HK-2 (cell line): ENCODE results near the gene PIGR.

Experiments used
- DNase-seq: peaks from one replicate; pipeline ENCODE4 v3.0.0-alpha.2; 2018; ENCODE audit not compliant: unreplicated experiment

The PIGR gene

DNA sequence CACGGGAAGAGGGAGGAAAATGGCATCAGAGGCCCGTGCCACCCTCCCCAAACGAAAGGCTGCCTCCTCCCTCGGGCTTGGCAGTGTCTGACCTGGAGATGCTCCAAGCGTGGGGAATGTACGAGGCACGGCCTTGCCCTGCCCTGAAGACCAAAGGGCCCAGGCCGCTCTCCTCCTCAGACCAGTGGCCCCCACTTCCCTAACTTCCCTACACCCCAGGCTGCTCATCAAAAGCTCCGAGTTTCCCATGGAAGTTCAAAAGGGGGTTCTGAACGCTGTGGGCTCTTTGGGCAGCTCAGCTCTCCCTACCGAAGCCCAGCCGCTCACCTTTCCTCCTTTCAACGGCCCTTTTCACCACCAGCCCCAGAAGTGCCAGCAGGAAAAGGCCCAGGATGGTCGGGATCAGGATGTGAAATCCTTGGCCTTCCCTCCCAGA is 36.4 kb downstream of the PIGR start:
- no peak for DNase-seq

DNA sequence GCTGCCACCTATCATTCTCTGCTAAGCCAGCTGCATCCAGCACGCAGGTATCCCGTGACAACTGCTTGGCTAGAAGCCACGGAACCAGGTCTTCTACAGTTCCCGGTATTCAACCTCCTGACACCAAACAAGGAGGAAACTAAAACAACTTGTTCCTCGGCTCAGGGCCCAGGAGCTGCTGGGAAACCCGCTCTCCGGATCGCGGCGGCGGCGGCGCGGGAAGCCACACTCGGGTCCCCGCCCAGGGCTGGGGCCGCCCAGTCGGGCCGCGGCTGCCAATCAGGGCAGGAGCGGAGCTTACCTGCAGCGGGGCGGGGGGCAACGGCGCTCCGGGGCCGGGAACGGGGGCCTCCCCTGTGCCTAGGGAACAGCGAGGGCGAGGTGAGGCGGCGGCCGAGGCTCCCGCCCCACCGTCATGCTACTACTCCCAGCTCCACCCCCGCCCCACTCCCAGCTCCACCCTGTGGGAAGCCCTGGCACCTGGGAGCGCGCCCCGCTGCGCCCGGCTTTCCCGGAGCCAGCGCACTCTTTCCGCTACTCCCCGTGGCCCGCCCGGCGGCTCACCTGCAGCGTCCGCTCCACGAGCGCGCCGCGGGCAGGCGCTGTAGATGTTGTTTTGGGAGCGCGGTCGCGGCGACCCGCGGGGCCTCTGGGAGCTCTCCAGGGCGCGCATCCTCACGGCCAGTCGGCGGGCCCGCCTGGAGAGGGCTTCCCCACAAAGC is 36.9 kb downstream of the PIGR start:
- DNase-seq = peak; percentile 65

DNA sequence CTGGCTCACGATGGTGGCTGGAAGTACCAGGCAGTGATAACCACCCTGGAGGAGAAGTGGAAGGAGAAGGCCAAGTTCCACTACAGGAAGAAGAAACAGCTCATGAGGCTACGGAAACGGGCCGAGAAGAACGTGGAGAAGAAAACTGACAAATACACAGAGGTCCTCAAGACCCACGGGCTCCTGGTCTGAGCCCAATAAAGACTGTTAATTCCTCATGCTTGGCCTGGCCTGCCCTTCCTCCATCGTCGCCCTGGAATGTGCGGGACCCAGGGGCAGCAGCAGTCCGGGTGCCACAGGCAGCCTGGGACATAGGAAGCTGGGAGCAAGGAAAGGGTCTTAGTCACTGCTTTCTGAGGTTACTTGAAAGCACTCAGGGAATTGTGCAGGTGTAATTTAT is 38.2 kb downstream of the PIGR start:
- DNase-seq = peak; percentile 28

DNA sequence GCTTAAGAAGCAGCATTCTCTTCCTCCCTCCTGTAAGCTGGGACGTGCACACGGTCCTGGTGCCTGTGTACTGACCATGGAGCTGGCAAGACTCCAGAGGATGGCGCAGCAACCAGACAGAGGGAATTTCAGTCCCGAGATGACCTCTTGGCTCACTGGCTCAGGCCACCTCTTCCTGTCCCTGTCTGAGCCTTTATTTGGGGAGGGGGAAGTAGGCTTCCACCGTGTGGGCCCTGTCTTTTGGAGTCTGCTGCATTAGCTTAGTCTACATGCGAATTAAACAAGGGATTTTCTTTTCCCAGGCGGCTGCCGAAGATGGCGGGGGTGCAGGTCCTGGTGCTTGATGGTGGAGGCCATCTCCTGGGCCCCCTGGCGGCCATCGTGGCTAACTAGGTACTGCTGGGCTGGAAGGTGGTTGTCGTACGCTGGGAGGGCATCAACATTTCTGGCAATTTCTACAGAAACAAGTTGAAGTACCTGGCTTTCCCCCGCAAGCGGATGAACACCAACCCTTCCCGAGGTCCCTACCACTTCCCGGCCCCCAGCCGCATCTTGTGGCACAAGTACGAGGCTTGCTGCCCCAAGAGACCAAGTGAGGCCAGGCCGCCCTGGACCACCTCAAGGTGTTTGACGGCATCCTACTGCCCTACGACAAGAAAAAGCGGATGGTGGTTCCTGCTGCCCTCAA is 38.8 kb downstream of the PIGR start:
- DNase-seq = no peak

DNA sequence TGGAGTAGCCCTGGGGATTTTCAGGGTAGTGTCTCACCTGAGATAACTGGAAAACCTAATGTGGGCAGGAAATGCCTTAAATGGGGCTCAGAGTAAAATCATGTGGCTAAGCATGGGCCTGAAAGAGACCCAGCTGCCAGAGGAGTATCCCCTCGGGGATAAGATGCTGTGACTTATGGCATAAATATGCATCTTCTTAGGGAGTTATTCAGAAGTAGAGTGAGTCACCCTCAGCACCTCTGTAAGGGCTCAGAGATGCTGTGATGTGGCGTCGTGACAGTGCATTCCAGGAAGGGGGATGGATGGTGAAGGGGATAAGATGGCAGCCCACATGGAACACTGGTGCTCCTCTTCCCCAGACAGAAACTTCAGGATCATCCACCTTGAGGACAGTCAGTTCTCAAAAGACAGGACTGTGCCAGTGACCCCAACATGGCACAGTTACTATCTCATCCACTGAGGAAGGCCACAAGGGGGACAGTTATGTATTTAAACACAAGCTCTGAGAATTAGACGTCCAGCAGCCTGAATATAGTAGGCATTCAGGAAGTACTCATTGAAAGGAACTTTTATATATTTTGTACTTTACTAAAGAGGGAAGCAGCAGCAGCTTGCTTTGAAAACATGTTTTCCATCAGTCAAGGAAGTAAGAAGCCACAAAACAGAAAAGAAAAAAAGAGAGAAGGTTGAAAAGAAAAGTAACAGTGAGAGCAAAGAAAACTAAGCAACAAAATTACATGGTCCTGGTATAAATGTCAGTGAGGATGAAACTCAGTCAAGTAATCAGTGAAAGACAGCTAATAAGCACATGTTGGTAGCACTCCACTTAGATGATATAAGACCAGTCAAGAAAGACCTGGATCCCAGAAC is 40.7 kb downstream of the PIGR start:
- DNase-seq = peak; percentile 75

DNA sequence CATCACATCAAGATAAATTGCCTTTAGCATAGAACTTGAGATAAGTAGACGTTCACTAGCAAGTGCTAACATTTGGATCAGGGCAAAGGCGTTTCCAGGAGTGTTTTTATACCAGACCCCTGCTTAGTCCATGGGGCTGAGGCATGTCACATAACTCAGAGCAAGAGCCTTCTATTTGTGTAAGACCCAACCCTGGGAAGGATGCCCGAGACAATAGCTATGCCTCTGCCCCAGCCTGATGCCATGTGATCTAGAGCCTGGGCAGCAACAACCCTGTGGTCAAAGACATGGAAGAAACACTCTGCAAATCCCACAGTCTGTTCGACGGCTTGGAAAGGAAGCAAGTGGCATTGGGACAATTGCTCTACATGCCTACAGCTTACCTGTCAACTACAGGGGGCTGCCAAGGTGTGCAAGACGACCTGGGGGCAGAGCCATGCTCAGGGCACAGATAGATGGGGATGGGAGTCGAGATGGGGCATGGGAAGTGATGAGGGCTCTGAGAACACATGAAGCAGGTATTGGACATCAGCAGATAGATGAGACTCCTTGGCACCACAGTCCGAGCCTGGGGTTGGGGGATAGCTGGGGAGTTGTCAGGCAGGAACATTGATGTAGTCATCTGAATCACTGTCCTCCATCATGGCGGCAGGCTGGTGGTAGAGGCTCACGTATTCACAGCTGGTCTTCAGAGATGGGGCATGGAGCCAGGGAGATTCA is 41.7 kb downstream of the PIGR start:
- DNase-seq = no peak

DNA sequence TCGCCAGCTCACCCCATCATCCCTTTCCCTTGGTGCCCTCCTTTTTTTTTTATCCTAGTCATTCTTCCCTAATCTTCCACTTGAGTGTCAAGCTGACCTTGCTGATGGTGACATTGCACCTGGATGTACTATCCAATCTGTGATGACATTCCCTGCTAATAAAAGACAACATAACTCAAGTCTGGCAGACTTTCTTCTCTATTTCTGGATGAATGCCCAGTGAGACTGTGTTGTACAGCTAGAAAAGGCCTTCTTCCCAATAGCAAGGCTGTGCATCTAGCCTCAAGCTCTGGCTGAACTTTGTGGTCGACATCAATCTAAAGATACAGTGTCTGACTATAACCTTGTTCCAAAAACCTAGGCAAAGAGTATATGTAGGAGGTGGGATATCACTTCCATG is 42.6 kb downstream of the PIGR start:
- DNase-seq = no peak

DNA sequence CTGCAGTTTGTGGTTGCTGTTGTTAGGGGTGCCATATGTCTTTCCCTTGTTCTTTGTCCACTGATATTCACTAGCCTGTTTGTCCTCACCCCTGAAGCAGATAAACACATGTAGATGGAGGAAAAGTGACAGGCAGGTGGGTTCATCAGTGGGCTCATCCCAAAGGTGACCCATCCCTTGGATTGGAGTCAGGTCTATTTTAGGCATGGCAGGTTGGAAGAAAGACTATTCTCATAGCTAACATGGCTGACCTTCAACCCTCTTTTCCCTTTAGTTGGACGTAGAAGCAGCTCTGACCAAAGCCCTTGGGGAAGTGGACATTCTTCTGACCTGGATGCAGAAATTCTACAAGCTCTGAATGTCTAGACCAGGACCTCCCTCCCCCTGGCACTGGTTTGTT is 43.6 kb downstream of the PIGR start:
- DNase-seq = no peak

DNA sequence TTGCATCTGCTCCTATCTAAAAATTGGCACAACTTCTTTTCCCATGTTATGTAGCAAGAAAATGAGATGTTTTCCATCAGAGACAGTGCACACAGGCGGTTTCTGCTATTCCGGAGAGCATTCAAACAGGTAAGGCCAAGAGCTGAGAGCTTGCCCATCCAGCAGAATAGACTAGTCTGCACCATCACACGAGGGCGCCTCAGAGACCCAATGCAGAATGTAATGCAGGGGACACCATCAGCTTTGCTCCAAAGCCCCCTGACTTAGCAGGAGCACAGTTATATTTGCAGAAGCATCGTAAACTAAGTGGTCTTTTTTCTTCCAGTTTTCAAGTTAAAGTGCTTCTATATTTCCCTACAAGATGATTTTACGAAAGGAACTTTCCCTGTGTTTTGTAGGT is 44.3 kb downstream of the PIGR start:
- DNase-seq = no peak

DNA sequence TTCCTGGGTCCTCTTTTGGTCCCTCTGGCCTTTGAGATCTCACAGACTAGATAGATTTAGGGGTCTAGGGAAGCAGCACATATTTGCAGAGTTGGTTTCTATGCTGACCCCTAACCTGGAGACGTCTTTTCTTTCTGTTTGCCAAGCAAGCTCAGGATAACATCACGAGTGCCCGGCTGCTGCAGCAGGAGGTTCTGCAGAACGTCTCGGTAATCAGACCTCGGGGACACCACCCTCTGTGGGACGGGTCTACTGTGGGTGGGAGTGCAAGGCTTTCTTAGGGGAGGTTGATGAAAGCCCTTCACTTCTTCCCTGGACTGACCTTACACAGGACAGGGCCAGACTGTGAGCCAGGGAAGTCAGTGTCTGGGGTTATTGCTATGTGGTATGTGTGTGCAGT is 46.1 kb downstream of the PIGR start:
- DNase-seq = no peak

DNA sequence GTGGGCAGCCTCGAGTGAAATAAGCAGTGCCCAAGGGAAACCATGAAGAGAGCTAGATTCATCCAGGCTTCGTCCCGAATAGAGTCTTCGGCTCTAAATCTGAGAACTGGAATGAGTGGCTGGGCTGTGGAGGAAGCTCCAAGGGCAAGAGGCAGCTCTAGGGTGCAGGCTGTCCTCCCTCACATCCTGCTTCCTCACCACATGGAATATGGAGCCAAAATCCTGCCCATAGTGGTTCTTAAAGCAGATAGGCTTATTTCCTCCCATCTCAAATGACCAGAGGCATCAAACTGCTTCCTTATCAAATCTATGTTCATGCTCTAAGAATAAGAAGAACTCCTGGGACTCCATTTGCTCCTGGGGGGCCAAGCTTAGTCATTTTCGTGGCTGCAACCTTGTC is 46.5 kb downstream of the PIGR start:
- DNase-seq = no peak

DNA sequence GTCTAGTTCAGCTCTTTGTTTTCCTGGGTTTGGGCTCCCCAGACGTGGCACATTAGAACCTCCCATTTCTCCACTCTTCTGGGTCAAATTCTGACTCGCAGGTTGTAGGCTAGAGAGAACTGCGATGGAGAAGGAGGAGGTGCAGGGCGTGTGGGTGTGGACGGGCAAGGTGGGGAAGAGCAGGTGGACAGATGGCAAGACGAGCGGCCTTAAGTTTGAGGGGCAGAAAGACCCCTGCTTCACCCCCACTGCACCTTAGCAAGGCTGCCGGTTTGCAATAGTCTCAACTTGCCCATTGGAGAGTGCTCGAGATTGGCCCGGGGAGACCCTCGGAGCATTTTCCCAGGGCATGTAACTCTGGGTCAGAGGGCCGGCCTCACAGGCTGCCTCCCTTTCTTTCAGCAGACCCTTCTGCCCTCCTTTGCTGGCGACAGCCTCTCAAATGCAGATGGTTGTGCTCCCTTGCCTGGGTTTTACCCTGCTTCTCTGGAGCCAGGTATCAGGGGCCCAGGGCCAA is 47.3 kb downstream of the PIGR start:
- DNase-seq = no peak

DNA sequence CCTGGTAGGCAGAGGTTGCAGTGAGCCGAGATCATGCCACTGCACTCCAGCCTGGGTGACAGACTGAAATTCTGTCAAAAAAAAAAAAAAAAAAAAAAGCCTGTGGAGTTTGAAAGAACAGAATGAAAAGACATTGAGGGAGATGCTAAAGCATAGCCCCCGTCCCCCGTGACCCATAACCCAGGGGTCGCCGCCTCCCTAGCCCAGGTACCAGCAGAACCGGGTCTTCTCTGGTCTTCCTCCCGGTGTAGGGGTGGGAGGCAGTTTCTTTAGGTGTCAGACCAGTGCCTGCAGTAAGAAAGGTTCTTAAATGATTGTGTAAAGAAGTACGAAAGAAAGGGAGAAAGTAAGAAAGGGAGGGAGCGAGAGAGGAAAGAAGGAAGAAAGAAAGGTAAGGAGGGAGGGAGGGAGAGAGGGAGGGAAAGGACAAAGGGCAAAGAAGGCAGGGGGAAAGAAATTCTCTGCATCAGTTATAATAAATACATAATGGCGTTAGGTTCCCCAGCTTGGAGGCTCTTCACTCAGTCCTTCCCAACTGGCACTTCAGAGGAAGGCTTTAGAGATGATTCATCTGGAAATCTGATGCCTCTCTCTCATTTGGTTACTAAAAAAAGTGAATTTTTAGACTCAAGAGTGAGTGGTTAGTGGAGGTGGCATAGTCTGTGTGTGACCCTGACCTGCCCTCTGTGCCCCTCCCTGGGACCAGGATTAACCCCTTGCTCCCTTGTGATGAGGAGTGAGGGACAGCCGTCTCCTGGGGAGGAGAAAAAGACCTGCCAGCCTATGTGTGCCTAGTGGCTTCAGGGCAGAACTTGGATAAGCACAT is 48.0 kb downstream of the PIGR start:
- peak; percentile 25 for DNase-seq

DNA sequence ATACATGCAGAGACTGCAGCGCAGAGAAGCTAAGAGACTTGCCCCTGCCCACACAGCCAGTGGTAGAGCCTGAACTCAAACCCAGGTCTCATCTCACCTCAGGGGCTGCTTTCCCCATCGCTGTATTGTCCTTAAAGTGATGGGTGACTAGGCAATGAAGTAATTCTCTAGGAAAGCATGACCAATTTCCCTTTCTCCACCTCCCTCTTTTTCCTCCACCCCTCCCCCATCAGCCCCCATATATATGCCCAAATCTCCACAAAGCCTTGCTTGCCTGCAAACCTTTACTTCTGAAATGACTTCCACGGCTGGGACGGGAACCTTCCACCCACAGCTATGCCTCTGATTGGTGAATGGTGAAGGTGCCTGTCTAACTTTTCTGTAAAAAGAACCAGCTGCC is 49.1 kb downstream of the PIGR start, which contains the start of gene IL24:
Gene IL24, plus strand, starts transcription at position 269 of the 400 bp plus-strand sequence. CDS start 390 bp downstream, outside the sequence.
- no peak for DNase-seq

DNA sequence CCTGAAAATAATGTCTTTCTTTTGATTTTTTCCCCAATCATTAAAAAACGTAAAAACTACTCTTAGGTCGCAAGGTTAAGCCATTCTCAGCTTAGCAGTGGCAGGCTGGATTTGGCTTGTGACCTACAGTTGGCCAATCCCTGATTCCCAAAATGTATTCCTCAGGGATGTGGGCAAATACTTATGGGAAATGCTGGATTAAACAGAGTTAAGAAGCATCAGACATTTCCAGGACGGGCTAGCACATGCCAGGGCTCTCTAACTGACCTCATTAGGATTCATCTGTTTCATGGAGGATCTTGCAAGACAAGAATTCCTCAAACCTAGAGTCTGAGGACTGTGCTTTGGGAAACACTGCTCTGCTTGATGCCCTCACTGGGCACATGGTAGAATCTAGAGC is 50.0 kb downstream of the PIGR start:
- DNase-seq = no peak

DNA sequence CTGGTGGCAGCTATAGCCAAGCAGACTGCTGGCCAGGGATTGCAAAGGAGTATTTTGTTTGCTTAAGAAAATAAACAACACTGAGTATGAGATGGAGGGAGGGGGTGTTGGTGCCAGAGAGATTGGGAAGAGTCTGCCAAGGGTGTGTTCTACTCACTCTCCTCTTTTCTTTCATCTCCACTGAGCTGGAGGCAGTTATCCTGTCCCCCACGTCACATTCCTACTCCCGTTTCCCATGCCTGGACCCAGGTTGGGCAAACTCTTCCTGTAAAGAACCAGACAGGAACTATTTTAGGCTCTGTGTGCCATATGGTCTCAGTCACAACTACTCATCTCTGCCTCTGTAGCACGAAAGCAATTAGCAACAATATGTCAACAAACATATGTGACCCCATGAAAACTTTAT is 50.4 kb downstream of the PIGR start:
- no peak for DNase-seq

DNA sequence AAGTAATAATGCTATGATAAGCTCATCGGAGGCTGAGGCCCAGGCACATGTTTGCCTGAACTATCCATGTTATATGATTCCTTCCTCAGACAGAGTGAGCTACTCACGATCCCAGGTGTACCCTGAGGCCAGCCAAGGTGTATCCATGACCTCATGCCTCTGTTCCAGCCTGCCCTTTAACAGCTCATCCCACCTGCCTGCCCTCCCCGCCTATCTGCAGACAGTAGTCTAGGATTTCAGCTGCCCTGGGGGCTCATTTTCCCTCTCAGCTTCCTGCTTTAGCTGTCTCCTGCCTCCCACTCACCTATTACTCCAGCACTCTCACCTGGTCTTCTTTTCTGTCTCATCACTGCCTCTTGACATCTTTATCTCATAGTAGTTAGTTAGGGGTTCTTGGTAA is 50.9 kb downstream of the PIGR start:
- no peak for DNase-seq

DNA sequence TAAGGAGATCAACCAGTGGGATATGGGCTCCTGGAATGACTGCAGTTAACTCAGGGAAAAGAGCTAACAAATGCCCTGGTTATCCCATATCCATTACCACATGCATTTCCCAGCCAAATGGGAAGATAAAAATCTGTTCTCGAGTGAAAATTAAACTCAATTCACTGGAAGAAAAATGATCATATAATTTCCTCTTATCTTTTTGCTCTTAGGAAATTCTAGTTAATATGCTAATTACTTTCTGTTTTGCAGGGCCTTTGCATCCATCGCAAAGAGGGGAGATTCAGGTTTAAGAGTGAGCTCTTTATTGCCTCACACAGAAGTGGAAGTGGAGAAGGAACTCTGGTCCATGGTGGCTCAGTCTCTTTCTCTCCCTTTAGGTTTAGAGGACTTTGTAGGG is 52.9 kb downstream of the PIGR start:
- DNase-seq = no peak

DNA sequence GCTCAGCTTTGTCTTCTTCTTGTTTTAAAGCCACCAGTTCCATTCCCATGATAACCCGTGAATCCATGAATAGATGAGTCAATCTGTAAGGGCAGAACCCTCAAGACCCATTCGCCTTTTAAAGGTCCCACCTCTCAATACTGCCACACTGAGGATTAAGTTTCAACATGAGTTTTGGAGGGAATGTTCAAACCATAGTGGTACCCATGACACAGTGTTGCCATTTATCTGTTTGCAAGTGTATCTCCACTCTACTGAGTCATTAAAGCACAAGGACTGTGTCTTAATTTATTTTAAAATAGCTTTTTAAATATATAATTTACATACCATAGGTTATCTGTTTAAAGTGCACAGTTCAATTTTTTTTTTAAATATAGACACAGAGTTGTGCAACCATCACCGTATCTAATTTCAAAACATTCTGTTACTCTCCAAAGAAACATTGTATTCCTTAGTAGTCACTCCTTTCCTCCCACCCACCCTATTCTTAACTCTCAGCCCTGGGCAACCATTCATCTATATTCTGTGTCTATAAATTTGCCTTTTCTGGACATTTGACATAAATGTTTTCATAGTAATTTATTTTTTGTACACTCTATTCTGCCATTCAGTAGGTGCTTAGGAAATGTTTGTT is 53.8 kb downstream of the PIGR start:
- no peak for DNase-seq

DNA sequence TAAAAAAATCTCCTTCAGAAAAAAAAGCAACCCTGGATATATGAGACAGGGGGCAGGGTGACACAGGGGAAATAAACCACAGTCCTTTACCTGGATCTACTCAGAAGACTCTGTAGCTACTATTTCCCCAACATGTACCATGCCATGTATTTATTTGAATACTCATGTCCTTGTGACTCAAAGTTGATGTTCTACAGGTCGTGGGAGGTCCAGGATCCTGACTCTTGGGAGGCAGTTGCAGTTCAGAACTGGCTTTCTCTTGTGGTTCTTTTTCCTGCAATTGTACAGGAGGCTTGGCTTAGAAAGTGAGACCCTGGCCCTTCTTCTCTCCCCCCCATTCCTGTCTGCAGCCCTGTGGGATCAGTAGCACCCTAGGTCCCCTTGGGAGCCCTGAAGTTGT is 54.9 kb downstream of the PIGR start:
- DNase-seq = no peak
